ENCODE results near the gene RBM33.

GRCh38 chr7:155625557-155625956 lies 18.9 kb upstream of the RBM33 start:
- TF ChIP-seq CTCF (IDR thresholded peaks at IDR 0.05; ENCODE audit: low read length): no peak
- TF ChIP-seq EZH2 (IDR thresholded peaks at IDR 0.05; ENCODE audit: borderline replicate concordance, low read length): no peak
